Limb (tissue), 2 donors: ENCODE results near the gene CXCL17.

Experiments
- DNase-seq, 2 donors: peaks; one replicate each; pipeline ENCODE4 v3.0.0-alpha.2; 2016; ENCODE audit errors: extremely low spot score in 2 of 2

Gene CXCL17

DNA sequence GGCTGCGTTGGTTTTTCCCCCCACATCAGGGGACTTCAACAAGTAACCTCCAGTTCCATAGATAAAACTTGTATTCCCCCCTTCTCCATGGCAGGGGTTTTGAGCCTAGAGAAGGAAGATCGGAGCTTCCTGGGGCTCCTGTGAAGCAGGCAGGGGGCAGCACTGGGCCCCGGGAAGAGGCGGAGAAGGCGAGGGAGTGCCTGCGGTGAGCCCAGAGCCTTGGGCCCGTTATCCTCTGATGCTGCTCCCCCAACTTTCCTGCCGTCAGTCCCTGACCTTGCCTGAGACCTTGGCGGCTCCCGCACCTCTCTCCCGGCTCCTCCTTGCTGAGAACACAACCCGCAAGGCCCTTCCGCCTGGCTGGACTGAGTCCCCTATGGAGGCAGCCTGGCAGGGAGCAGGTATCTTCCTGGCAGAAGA is 18.0 kb downstream of the CXCL17 start:
- DNase-seq: no peak

DNA sequence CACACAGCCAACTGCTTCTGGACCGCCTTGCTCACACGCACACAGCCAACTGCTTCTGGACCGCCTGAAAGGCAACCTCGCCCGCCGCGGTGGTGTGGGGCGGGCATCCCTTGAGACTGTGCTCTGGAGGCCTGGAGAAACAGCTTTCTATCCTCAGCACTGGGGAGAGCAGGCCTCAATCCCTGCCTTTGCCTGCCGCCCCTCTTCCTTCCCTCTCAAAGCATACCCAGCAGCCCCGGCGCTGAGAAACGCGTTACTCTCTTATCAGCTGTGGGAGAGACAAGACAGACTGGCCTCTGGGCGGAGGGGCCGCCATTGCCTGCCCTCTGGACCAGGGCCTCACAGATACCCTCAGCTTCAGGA is 18.4 kb downstream of the CXCL17 start:
- DNase-seq: no peak

GRCh38 chr19:42423462-42424344 is 19.0 kb downstream of the CXCL17 start:
- DNase-seq: peak; percentile 88 to 93

DNA sequence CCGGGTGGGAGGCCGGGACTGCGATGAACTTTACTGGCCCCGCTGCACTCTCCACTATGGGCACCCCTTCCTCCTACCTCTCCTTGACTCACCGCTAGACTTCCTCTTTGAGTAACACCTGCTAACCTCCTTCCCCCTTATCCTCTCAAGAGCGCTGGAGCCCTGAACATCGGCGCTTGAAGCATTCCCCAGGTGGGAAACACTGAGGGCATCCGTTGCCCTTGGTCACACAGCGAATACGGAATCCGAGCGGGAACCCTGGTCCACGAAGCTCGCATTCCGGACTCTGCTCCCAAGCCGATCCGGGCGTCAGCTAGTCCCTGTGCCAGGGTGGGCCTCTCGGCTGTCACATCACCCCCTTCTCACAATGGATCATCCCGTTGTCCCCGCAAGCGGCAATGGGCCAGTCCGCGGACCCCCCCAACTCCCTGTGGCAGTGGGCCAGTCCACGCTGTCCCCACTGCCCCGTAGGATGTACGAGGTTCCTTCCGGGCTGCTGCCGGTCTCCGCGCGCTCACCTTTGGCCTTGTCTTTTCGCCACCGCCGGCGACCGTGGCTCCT is 19.8 kb downstream of the CXCL17 start:
- DNase-seq: peak; percentile 19 to 84

DNA sequence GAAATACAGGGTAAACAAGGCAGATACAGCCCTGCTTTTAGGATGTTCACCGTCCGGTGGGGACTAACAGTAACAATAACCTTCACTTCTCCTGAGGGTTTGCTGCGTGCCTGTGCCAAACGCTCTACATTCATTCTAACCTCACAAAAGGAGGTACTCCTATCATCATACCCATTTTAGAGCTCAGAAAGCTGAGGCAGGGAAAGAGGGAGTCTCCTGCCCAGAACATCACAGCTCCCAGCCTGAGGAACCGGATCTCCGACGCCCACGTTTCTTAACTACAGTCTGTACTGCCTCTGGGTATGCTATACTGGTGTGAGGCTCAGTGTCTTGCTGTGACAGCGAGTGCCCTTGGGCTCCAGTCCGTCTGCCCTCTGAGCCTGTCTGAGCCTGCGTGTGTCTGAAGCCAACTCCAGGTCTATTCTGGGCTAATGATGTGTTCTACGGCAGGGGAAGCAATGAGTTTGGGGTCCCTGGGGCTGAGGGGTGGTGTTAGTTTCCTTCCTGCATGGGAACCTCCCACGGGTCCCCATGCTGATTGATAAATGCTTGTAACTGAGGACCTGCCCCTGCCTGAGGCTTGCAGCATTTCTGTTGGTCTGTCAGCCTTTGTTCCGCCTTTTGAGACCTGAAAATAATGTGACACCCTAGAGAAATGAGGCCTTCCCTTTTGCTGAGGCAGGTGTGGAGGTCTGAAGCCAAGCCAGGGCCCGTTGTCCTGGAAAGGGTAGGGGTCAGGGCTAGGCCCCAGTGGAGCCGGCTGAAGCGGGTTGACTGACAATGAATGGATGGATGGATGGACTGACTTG is 20.4 kb downstream of the CXCL17 start:
- no peak for DNase-seq

GRCh38 chr19:42421591-42422031 is 21.1 kb downstream of the CXCL17 start:
- no peak for DNase-seq

- no peak for DNase-seq
Measured at GRCh38 chr19:42421101-42421500, 21.6 kb downstream of the CXCL17 start.

DNA sequence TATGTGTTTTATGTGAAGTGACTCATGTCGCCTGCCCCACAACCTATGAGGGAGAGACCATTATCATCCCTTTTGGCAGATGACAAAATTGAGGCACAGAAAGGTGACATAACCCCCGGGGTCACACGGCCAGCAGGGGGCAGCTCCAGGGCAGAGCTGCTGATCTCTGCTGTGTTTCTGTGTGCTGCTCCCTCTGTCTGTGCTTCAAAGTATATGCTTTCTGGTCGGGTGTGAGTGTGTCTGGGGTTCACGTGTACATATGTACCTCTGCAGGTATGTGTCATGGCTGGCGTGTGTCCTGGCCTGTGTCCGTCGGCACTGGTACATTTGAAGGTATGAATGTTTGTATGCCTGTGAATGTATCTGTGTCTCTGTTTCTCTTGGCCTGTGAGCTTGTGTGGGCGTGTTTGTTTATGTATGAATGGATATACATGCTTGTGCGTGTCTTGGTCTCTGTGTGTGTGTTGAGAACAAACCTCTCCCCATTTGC is 22.6 kb downstream of the CXCL17 start:
- DNase-seq: no peak

DNA sequence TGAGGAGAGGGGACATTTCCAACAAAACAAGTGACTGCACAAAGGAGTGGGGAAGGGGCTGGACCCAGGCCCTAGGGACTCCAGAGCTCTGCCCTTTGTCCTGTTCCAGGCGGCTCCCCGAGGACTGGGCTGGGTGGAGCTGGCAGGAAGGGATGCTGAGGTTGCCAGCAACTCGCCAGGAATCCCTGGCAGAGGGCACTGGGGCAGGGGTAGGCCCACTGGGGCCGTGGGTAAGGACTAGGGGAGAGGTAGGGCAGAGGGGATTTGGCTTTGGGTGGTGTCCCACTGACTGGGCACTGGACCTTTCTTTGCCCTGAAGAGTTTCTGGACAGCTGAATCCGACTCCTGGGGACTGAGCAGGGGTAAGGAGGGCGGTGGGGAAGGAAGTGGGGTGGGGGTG is 23.4 kb downstream of the CXCL17 start:
- DNase-seq: no peak

- DNase-seq: no peak
Measured at GRCh38 chr19:42412661-42413076, 30.1 kb downstream of the CXCL17 start.

DNA sequence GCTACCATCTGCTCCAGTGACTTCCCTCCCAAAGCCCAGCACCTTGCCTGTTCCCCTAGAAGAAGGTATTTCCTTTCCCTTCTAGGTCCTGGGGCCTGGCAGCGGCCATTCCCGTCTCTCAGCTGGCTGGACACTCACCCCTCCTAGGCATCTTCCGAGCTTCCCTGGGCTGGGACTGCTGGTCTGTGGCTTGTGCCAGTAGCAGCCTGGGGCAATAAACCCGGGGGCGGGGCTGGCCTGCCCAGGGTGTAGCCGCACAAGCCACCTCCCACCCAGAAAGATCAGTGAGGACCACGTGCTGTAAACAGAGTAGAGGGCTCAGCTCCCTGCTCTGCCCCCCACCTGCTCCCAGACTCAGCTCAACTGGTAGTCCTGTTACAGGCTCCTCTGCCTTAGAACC is 30.5 kb downstream of the CXCL17 start:
- no peak for DNase-seq

GRCh38 chr19:42411581-42412178 is 31.1 kb downstream of the CXCL17 start:
- no peak for DNase-seq

DNA sequence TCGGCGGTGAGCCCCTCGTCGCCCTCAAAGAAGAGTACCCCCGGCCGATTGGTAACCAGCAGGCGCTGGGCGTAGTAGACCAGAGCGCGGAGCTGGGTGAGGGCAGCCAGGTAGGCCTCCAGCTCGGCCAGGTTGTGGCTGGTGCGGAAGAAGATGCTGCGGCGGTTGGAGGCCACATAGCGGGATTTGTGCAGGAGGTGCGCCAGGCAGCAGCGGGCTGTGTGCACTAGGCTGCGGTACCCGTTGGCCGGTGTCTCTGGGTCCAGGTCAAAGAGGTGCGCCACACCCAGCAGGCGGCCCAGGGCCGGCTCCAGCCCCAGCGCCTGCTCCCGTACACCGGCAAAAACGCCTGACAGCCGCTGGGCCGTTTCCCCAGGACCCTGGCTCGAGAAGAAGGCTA is 32.4 kb downstream of the CXCL17 start:
- DNase-seq: no peak

GRCh38 chr19:42409477-42409876 is 33.3 kb downstream of the CXCL17 start:
- no peak for DNase-seq

DNA sequence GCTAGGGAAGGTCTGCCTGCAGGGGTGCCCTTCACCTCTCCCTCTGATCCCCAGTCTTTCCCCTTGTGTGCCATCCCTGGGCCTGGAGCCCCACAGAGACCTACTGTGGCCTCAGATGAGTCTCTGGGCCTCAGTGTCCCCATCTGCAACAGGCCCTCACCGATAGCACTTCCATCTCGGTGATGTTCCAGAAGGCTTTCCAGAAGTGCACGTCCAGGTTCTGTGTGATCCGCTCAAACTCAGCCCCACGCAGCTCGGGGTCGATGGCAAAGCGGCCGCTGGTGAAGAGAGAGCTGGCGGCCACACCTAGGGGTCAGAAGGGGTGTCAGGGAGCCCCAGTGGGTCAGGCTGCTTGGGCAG is 35.0 kb downstream of the CXCL17 start:
- no peak for DNase-seq

DNA sequence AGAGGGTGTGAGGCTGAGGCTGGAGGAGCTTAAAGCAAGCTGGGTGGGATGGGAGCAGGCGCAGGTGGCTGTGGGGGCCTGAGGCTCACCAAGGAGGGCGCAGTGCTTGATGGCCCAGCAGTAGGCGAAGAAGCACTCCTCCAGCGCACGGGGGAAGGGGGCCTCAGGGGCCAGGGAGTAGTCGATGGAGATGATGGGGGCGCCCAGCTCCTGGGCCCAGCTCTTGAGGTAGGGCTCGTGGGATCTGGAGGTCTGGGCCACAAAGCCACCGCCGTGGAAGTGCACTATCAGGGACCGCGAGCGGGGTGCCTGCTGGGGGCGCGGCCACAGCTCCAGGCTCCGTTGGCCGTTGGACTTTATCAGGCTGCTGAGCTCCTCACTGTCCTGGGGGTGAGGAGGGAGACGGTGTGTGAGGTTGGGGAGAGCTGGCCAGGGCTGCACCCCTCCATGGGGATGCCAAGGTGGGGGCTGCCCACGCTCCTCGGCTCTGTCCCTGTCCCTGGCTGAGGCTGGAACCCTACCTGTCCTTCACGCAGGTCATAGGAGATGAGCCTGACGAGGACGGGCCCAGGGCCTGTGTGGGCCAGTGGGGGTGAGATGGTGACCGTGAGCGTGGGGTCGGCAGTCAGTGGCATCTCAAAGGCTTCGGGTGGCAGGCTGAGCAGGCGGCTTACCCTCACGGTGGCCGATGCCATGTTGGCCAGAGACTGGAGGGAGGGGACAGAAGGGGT is 35.5 kb downstream of the CXCL17 start:
- no peak for DNase-seq

DNA sequence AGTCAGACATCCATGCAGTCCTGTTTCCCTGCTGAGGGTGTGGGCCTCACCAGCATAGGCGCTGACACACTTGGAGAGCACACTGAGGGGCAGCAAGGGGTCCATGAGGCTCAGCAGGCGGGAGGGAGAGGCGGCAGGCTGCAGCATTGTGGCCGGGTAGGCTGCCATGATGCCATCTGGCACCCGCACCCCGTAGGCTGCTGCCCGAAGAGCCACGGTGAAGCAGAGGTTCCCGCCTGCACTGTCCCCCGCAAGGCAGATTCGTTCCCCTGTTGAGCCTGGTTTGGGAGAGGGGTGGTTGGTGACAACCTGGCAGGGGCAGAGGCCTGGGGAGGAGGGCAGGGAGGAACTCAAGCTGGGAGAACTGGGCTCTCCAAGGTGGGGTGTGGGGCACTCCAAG is 36.6 kb downstream of the CXCL17 start:
- DNase-seq: no peak

- no peak for DNase-seq
Measured at GRCh38 chr19:42403586-42403985, 39.2 kb downstream of the CXCL17 start.

DNA sequence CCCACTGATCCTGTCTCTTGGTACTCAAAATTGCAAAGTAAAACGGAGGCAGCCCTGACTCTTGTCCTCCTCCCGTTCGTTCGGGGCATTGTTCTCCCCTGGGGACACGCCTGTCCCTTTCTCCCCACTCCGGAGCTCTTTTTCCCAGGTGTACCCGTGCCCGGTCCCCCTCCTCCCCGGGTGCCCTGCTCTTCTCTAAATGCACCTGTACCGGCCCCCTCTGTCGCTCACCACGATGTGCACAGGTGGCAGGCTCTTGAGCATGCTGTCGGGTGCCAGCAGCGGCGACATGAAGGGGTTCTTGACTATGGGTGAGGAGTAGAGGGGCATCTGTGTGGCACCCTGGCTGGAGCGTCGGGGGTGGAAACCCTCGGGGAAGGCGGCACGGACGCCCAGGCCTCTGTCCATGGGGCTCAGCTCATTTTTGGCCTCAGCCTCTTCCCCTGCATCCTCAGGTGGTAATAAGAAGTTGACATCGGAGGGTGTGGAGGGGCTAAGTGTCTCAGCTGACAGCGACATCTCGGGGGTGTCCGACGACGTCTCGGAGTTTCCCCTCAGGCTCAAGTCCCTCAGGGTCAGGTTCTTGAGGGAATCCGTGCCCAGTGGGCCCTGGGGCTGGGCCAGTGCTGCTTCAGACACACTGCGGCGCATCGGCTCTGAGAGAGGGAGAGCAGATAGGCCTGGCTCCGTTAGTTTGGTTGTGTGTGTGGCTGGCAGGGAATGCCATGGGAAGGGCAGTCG is 40.2 kb downstream of the CXCL17 start:
- DNase-seq: no peak
